SU-DHL-6 (cell line): ENCODE results near the gene SLC35F1.

Source experiments
- CTCF ChIP-seq: fragments of 200-600 bp; sonication (generic); IDR thresholded peaks from one replicate; pipeline ENCODE4 v1.5.1; 2017; ENCODE audit warnings: antibody characterized with exemption, mild to moderate bottlenecking, low read length, moderate library complexity; ENCODE audit not compliant: insufficient read depth, poor library complexity, severe bottlenecking
- EZH2phosphoT487 ChIP-seq: fragments of 200-600 bp; sonication (generic), shearing (Covaris generic); conservative IDR thresholded peaks from 2 replicates; pipeline ENCODE4 v1.6.1; 2018; ENCODE audit warnings: mild to moderate bottlenecking, antibody characterized with exemption, low read length, moderate library complexity, mixed read lengths

- TF ChIP-seq CTCF (no peak), EZH2phosphoT487 (no peak)
Measured at GRCh38 chr6:118277631-118278030, 370.6 kb downstream of the SLC35F1 start.
